PC-3 (cell line): Measurements from ENCODE around the gene MOGAT3. TPM values are rescaled to one million over a fixed set of nuclear protein-coding genes. Genes with fewer than 3 reads are reported as not detected.

Source experiments
- ATAC-seq: fragments of 200-7000 bp; cut with Tn5 transposase; 2 replicates; pipeline ENCODE4 v1.9.1; 2020; ENCODE audit warnings: mild to moderate bottlenecking, moderate library complexity
- BruUV-seq: library from RNA; stranded (reverse); fragments of 400-500 nt; replicated peaks from 2 replicates; lab custom pipeline; 2021; lab: Mats Ljungman, UMichigan
- CTCF ChIA-PET: fragments of 300-600 bp; sonication (Branson Sonifier 250); formaldehyde crosslinking; loops from one replicate; lab custom pipeline; 2022; ENCODE audit warnings: antibody characterized with exemption; lab: Charles Lee
- POLR2A ChIA-PET: fragments of 300-600 bp; sonication (Branson Sonifier 250); formaldehyde crosslinking; loops from one replicate; lab custom pipeline; 2022; ENCODE audit warnings: antibody characterized with exemption; ENCODE audit not compliant: unreplicated experiment; lab: Charles Lee
- DNase-seq: peaks from one replicate; pipeline ENCODE4 v3.0.0-alpha.2; 2015
- H2AFZ ChIP-seq: fragments of 300-600 bp; sonication (generic); 2 replicates; pipeline ENCODE4 v1.6.0; 2016; ENCODE audit warnings: antibody characterized with exemption, low read length
- H3F3A ChIP-seq: fragments of 300-600 bp; sonication (generic); one replicate; pipeline ENCODE4 v1.6.0; 2017; ENCODE audit warnings: antibody characterized with exemption, low read length, control low read depth, mild to moderate bottlenecking; ENCODE audit not compliant: unreplicated experiment
- H3K27ac ChIP-seq: fragments of 300-600 bp; sonication (generic); 2 replicates; pipeline ENCODE4 v1.5.1; 2016; ENCODE audit warnings: mild to moderate bottlenecking, low read length
- H3K27me3 ChIP-seq: fragments of 300-600 bp; sonication (generic); 2 replicates; pipeline ENCODE4 v1.6.1; 2016; ENCODE audit warnings: low read length, mixed read lengths
- H3K36me3 ChIP-seq: fragments of 300-600 bp; sonication (generic); 2 replicates; pipeline ENCODE4 v1.6.1; 2016; ENCODE audit warnings: low read depth, mixed run types, low read length, mixed read lengths
- H3K4me1 ChIP-seq: fragments of 300-600 bp; sonication (generic); 2 replicates; pipeline ENCODE4 v1.5.1; 2016; ENCODE audit warnings: low read length; ENCODE audit not compliant: insufficient read depth
- H3K4me2 ChIP-seq: fragments of 300-600 bp; sonication (generic); 2 replicates; pipeline ENCODE4 v1.6.0; 2016; ENCODE audit warnings: low read length
- H3K4me3 ChIP-seq: fragments of 300-600 bp; sonication (generic); 2 replicates; pipeline ENCODE4 v1.5.1; 2016; ENCODE audit warnings: mild to moderate bottlenecking, low read length, mixed read lengths
- H3K79me2 ChIP-seq: fragments of 300-600 bp; sonication (generic); 2 replicates; pipeline ENCODE4 v1.6.1; 2017; ENCODE audit warnings: low read length, mixed read lengths
- H3K9ac ChIP-seq: fragments of 300-600 bp; sonication (generic); 2 replicates; pipeline ENCODE4 v1.6.0; 2016; ENCODE audit warnings: mild to moderate bottlenecking, low read length
- H3K9me2 ChIP-seq: fragments of 300-600 bp; sonication (generic); replicated peaks from 2 replicates; pipeline ENCODE4 v1.6.1; 2016; ENCODE audit warnings: mixed run types, low read length, mixed read lengths
- H3K9me3 ChIP-seq: fragments of 300-600 bp; sonication (generic); 2 replicates; pipeline ENCODE4 v1.6.1; 2016; ENCODE audit warnings: low read length, mixed read lengths
- H4K20me1 ChIP-seq: fragments of 300-600 bp; sonication (generic); 2 replicates; pipeline ENCODE4 v1.6.1; 2016; ENCODE audit warnings: low read length, mixed read lengths
- CTCF ChIP-seq: fragments of 300-600 bp; sonication (generic); conservative IDR thresholded peaks from 2 replicates; pipeline ENCODE4 v1.5.1; 2017; ENCODE audit warnings: antibody characterized with exemption, low read depth, mild to moderate bottlenecking, low read length
- EZH2 ChIP-seq: fragments of 300-600 bp; sonication (generic); IDR thresholded peaks from one replicate; pipeline ENCODE4 v1.6.1; 2017; ENCODE audit warnings: antibody characterized with exemption, mild to moderate bottlenecking, low read length; ENCODE audit not compliant: unreplicated experiment
- EZH2phosphoT487 ChIP-seq: fragments of 300-600 bp; sonication (generic); IDR thresholded peaks from 2 replicates; pipeline ENCODE4 v1.6.1; 2018; ENCODE audit warnings: mild to moderate bottlenecking, antibody characterized with exemption, low read length, borderline replicate concordance
- intact Hi-C: fragments of 100-400 bp; cut with micrococcal nuclease; formaldehyde crosslinking; loops from 2 replicates; pipeline ENCODE4 v1.9.0; 2023
- total RNA-seq: library from RNA; depleted of rRNA; stranded (reverse); fragments of >200 nt; gene quantifications from 2 replicates; pipeline ENCODE4 v1.2.3, GENCODE V29; 2014

MOGAT3 gene
- total RNA-seq, 1 experiment from 2014 or later, result not detected

GRCh38 chr7:101240226-101241014 is 39.6 kb upstream of the MOGAT3 start:
- intact Hi-C loops, result no loop called here

GRCh38 chr7:101239951-101240220 is 39.0 kb upstream of the MOGAT3 start:
- H3K27me3 ChIP-seq, result no peaks in the 10 kb centered on the region
- intact Hi-C loops, result no loop called here
- H3K9ac ChIP-seq, result no peak overlapping the region
- no peaks in the 10 kb centered on the region for H3F3A ChIP-seq
- DNase-seq, result no peak
- ChIA-PET CTCF (no interaction called here), POLR2A (no interaction called here)
- peaks cover 6% of the 10 kb centered on the region for H3K4me1 ChIP-seq
- peaks cover 16% of the 10 kb centered on the region for H3K79me2 ChIP-seq
- H4K20me1 ChIP-seq, result no peaks in the 10 kb centered on the region
- no TSS peak for BruUV-seq
- H3K4me2 ChIP-seq, result no peak overlapping the region
- no peak for ATAC-seq
- TF ChIP-seq EZH2phosphoT487, result no peak
- TF ChIP-seq CTCF, result no peak
- H3K4me3 ChIP-seq, result no peak overlapping the region
- H2AFZ ChIP-seq, result no peak overlapping the region
- H3K9me2 ChIP-seq, result no peaks in the 10 kb centered on the region
- H3K9me3 ChIP-seq, result no peaks in the 10 kb centered on the region
- H3K27ac ChIP-seq, result no peak overlapping the region
- H3K36me3 ChIP-seq, result no peaks in the 10 kb centered on the region

More at GRCh38 chr7:101240226-101241014, 39.6 kb upstream of the MOGAT3 start:
- TF ChIP-seq EZH2, result no peak
- ChIA-PET CTCF (no interaction called here), POLR2A (no interaction called here)
- no peaks in the 10 kb centered on the region for H4K20me1 ChIP-seq
- H3K27ac ChIP-seq, result no peak overlapping the region
- no peaks in the 10 kb centered on the region for H3K9me2 ChIP-seq
- BruUV-seq, result no TSS peak
- no peak overlapping the region for H3K4me3 ChIP-seq
- peaks cover 10% of the 10 kb centered on the region for H3K4me1 ChIP-seq
- H3K9ac ChIP-seq, result no peak overlapping the region
- H3K36me3 ChIP-seq, result no peaks in the 10 kb centered on the region
- H3K79me2 ChIP-seq, result peaks cover 16% of the 10 kb centered on the region
- H3K27me3 ChIP-seq, result no peaks in the 10 kb centered on the region
- ATAC-seq, result no peak
- H3K9me3 ChIP-seq, result no peaks in the 10 kb centered on the region
- DNase-seq, result no peak
- no peak overlapping the region for H3K4me2 ChIP-seq
- no peaks in the 10 kb centered on the region for H3F3A ChIP-seq
- H2AFZ ChIP-seq, result no peak overlapping the region

DNA sequence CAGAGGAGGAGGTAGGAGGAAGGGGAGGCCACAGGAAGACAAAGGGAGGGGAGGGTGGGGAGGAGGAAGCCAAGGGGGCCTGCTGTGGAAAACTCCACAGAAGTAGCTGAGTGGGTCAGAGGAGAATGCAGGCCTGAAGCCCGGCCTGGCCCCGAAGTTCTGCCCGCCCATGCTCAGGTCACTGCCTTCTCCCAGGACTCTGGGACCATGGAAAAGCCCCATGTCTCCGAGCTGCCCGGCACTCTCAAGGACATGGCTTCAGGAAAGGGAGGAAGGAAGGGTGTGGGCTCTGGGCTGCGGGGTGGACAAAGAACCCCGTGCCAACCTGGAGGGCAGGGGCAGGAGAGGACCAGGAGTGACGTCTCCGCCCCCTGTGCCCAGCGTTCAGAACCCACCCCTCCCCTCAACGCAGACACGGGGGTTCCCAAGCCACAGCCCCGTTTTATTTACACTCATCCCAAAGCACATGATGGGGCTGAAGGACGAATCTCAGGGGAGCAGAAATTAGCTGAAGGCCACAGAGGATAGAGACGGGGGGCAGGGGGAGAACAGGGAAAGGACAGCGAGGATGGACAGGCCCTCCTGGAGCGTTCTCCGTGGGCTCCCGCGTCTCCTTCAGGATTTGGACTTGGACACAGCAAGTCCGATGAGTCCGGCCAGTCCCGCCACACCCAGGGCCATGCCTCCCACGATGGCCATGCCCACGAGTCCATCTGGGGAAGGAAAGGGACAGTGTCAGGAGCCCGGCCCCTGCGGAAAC is 38.5 kb upstream of the MOGAT3 start:
- no peaks in the 10 kb centered on the region for H3K36me3 ChIP-seq
- ChIA-PET CTCF (no interaction called here), POLR2A (no interaction called here)
- intact Hi-C loops, result no loop called here
- no TSS peak for BruUV-seq
- H4K20me1 ChIP-seq, result no peaks in the 10 kb centered on the region
- no peak overlapping the region for H3K9ac ChIP-seq
- no peak overlapping the region for H3K27ac ChIP-seq
- no peak overlapping the region for H3K4me3 ChIP-seq
- H2AFZ ChIP-seq, result no peak overlapping the region
- TF ChIP-seq CTCF (no peak), EZH2 (no peak), EZH2phosphoT487 (no peak)
- ATAC-seq (no peak), DNase-seq (no peak)
- peaks cover 6% of the 10 kb centered on the region for H3K4me1 ChIP-seq
- no peaks in the 10 kb centered on the region for H3K9me2 ChIP-seq
- H3K27me3 ChIP-seq, result no peaks in the 10 kb centered on the region
- H3F3A ChIP-seq, result no peaks in the 10 kb centered on the region
- H3K4me2 ChIP-seq, result no peak overlapping the region
- H3K9me3 ChIP-seq, result no peaks in the 10 kb centered on the region
- H3K79me2 ChIP-seq, result peaks cover 16% of the 10 kb centered on the region
